GM18517 (cell line): ENCODE data around the gene ALDH5A1.

ENCODE experiments used
- ATAC-seq: cut with Tn5 transposase; IDR thresholded peaks from one replicate; pipeline ENCODE4 v1.9.1; 2021; ENCODE audit warnings: mild to moderate bottlenecking, moderate library complexity; ENCODE audit not compliant: unreplicated experiment

ALDH5A1 gene

DNA sequence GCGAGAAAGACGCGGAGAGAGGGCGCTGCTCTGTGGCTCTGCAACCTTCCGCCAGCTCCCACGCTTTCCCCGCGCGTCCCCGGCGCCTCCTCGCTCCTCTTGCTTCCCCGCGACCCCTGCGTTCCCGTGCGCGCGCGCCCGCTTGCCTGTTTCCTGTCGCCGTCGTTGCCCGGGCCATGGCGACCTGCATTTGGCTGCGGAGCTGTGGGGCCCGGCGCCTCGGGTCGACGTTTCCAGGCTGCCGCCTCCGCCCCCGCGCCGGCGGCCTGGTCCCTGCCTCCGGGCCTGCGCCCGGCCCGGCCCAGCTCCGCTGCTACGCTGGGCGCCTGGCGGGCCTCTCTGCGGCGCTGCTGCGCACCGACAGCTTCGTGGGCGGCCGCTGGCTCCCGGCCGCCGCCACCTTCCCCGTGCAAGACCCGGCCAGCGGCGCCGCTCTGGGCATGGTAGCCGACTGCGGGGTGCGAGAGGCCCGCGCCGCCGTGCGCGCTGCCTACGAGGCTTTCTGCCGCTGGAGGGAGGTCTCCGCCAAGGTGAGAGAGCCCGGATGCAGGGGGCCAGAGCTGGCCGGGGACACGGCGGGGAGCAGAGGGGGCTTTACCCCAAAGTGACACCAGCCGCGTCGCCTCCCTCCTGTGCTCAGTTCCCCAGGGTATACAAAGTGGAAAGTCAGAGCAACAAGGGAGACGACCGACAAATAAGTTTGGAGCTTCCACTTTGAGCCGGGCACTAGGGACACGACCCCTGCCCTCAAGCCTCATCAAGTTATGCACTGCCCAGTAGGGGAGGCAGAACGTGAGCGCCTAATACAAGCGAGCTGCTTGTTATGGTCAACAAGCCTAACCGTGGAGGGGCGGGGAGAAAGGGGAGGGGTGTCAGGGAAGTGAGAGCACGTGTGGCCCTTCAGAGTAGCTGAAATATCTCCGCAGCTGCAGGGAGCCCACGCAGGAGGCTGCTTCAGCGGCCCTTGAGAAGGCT, at the start of gene ALDH5A1:
TSS of gene ALDH5A1 (plus strand) at position 149 of the 975 bp plus-strand sequence. CDS start at position 177, 28 bp downstream.
- peak; percentile 67 for ATAC-seq

DNA sequence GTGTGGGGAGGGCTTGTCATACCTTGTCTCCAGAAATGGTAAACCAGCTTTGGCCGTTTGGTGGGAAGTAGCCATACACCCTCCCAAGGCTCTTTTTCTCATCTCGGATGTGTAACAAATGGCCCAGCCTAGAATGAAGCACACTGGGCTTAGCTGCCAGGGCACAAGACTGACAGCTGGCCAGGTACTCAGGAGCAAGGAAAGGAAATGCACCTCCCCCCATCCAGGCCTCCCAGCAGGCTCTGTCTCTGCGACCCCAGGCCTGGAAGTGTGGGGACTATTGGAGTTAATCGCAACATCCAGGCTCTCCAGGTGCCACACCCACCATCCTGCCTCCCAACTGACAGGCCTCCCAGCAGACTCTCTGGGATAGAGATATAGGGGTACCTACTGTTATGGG, 49.1 kb upstream of the ALDH5A1 start:
- no peak for ATAC-seq

DNA sequence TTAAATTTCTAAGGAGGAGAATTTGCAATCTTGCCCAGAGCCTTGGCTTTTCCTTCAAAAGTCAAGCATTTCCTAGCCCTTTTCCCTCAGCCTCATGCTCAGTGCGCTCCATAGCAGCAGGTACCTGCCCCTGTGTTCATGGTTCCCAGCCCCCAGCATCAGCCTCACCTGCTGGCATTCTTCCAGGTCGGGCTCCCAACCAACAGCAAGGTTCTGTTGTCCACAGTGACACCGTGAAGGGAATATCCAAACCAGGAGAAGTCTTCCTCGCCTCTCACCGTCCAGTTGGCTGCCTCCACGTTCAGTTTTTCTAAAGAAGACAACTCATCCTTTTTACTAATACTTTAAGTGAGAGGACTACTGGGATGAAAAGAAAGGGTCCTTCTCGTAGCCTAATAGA, 48.1 kb upstream of the ALDH5A1 start:
- no peak for ATAC-seq

DNA sequence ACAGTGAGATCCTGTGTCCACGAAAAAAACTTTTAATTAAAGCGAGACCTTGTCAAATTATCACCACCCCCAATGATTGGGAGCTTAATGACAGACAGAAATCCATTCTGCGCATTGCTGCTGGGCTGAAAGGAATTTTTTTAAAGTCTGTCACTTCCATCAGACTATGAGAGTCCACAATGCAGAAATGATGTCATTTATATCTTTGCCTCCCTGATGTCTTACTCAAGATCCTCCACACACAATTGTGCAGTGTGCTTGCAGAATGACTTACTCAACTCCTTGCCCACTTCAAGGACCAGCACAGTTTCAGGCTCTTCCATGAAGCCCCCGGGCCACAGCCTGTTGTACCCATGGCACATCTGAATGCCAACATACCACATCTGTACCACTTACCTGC, 46.4 kb upstream of the ALDH5A1 start:
- no peak for ATAC-seq

DNA sequence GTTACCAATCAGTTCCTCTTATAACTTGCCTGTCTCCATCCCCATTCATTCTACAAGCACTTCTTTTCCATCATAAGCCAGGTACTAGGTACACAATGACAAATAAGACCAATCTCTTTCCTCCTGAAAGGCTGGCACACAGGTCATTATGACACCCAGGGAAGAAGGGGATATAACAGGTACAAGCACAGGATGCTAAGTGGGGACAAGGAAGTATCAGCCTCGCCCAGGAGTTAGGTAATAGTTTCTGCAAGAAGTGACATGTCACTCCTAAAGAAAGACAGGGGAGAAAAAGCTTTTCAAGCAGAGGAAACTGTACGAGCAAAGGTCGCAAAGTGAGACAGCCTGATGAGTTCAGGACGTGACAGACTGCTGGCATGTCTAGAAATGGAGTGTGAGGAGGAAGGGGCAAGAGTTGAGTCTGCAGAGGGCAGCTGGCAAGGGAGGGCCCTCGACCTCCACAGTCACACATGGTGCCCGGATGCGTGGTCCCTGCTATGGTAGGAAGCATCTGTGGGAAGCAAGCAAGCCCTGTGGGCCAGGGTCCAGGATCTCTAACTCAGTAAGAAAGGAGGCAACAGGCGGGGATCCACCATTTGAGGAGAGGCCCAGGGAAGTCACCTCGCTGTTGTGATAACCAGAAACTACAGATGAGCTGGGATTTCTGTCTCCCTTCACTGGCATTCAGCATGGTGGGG, 45.8 kb upstream of the ALDH5A1 start:
- ATAC-seq, result no peak

DNA sequence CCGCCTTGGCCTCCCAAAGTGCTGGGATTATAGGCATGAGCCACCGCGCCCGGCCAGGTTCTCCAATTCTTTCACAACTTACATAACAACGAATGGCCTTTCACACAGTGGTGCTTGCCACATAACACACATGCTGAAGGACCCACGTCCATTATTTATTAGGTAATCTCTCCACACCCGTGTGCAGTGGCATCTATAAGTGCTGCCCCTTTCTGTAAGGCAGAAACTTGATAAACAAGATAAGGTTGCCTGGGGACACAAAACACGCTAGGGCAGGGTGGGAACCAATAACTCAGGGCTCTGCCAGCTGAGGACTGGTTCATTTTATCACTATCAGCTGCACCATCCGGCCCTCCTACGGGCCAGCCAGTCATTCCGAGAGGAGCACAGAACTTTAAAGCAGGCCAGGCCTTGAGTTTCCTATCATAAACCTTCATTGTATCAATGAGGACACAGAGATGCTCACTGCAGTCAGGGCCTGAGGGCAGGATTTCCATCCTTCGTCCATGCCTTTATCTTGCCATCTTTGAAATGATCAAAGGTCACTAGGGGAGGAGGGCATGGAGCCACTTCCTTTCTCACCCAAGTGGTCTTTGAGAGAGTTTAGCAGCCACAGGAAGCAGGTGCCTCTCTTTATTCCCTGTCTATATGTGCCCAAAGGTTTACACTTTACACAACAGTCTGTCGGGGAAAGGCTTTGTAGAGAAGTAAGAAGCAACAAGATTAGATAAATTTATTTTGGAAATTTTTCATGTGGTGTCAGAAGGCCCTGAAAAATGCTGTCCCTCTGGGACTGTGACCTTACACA, 43.0 kb upstream of the ALDH5A1 start:
- no peak for ATAC-seq

DNA sequence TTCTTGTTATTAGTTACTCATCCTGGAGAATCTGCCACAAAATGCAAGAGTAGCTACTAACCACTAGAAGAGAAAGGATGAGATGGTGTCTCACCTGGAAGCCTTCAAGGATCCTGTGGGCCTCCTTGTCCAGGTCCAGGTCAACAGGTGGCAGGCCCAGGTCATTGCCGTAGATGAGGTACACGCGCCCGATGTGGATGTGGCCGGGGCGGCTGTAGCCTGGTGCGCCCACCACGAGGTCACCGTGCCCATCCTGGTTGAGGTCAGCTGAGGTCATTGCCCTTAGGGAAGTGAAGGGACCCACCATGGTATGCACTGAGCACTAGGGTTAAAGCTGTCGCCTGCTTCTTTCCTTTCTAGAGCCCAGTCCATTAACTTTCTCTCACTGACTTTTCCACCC, 40.8 kb upstream of the ALDH5A1 start:
- no peak for ATAC-seq

DNA sequence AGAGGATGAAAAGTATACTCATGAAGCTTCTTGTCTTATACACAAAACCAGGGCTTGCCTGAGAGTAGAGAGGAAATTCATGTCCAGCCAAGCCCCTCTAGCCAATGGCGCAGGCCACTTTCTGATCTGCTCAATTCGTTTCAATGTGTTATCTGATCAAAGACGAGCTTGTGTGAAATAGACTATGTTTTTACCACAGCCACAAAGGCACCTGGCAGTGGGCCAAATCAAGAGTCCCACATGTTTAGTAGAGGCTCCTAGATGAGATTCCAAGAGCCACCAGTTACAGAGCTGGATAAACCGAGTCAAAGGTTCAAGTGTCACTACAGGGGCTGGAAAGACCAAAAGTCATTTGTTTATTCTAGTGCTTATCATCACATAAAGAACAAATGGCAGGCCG, 40.3 kb upstream of the ALDH5A1 start:
- no peak for ATAC-seq

DNA sequence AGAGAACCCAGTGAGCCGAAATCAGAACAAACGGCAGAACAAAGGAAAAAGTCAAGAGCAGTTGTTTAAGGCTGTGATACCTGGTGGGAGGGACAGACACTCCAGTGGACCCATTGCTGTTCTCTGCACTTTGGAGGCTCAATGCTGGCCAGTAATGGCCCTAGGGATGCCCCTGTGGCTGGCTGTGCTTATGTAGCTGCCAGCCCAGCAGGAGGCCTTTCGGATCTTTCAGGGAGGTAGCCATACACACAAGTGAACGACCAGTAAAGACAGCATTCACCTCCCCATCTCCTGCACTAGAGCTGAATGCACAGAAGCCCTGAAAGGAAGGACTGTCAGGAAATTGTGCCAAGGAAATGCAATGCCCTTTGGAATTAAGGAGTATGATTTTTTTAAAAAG, 39.7 kb upstream of the ALDH5A1 start:
- no peak for ATAC-seq

DNA sequence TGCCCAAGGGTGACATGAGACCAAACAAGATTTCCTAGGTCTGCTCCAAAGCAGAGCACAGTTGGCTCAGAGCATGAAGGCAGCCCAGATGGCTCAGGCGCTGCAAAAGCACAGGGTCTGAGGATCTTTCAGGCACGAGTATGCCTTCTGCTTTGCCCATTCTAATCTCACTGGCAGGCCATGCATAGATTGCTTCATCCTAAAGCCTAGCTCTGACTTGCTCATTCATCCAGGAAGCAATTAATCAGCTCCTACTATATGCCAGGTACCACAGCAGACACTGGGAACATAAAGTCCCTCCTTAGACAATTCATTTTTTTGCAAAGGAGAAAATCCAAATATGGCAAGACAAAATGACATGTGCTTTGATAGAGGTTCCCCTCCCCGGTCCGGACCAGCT, 36.6 kb upstream of the ALDH5A1 start:
- no peak for ATAC-seq

DNA sequence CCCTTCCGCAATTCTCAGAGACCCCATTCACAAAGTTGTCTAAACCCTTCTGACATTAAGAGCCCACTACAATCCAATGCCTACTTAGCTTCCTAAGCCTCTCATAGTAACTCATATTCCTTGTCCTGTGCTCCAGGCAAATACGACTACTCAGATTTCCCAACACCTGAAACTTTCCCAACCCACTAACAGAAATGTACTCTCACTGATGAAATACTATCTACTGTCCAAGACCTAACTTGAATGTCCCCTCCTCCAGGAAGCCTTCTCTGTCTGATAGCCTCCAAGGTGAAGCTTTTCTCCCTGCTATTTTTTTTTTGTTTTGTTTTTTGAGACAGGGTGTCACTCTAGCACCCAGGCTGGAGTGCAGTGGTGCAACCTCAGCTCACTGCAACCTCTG, 35.8 kb upstream of the ALDH5A1 start:
- no peak for ATAC-seq

DNA sequence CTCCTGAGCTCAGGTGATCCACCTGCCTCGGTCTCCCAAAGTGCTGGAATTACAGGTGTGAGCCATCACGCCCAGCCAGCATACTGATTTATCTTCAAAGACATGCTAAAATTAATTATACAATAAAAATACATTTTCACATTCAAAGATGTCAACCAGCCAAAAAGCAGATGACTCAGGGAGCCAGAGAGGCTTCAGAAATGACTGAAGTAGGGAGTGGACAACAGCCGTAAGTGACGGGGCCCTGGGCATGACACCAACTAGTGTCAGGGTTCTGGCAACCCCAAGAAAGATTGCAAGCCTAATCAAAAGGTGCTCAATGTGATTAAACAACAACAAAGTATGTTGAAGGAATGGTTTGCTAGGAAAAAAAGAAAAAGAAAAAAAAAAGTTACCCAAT, 33.8 kb upstream of the ALDH5A1 start:
- no peak for ATAC-seq

DNA sequence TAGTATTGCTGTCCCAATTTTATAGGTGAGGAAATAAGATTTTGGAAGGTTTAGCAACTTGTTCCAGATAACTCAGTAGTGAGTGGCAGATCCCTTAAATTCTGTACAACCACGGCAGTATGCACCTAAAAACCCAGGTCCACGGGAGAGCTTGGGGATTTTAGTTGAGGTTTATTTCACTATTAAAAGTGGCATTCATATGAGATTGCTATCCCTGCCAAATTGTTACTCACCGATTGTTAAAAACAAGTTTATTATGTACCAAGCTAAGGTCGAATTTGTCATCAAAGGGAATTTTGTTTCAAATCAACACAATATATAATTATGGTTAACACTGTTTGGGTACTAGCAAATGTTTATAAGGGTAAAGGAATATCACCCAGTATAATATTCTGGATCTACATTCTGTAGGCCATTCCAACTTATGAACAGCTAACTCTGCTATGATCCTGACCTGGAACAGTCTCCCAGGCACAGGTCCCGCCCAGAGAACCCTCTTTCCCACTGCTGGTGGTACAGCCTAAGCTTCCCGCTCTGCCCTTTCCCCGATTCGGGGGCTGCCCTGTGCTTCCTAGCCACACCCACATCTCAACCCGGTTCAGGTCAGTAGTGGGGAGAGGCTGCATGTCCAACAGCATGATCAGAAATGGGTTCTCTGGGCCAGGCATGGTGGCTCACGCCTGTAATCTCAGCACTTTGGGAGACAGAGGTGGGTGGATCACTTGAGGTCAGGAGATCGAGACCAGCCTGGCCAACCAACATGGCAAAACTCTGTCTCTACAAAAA, 30.3 kb upstream of the ALDH5A1 start:
- ATAC-seq, result no peak

DNA sequence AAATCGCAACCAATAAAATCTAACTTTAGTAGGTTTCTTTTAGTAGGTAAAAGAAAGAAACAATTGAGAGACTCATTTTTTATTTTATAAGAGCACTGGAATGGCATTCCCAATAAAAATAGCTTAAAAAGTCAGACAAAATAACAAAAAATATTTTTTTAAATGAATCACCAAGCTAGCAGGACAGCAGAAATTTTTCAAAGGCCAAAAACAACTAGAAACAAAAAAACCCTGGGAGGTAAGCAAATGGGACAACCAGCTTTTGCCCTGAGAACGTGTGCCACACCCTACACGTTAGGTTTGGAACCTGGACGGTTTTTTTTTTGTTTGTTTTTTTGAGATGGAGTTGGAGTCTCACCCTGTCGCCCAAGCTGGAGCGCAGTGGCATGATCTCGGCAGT, 25.0 kb upstream of the ALDH5A1 start:
- ATAC-seq, result no peak

DNA sequence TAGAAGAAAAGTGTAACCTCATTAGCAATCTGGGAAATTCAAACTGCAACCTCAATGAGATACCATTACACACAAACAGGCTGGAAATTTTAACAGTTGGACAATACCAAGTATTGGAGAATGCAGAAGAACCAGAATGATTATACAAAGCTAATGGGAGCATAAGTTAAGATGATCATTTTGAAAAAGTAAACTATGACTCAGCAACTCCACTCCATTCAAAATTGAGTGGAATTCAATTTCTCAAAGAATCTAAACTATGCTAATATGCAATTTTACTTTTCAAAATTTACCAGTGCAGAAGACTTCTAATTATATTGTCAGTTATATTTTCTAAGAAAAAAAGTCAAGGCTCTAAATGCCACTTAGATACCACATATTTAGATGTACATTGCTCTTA, 22.6 kb upstream of the ALDH5A1 start:
- no peak for ATAC-seq

DNA sequence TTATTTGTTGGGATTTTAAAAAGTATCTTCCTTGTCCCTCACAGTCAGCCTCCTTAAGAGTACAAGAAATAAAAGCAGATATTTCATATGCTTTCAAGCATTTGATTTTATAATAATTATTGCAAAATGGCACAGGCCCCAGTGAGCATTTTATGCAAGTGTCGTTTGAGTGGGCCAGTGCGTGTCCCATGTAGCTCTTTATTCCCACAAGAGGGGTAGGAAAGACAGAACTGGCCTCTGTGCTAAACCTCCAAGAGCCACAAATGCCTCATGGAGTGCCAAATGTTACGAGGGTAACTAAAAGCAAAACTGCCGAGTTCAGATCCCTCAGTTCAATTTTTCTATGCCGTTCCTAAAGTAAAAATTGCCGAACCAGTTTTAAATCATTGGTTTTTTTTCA, 18.1 kb upstream of the ALDH5A1 start:
- ATAC-seq, result no peak

DNA sequence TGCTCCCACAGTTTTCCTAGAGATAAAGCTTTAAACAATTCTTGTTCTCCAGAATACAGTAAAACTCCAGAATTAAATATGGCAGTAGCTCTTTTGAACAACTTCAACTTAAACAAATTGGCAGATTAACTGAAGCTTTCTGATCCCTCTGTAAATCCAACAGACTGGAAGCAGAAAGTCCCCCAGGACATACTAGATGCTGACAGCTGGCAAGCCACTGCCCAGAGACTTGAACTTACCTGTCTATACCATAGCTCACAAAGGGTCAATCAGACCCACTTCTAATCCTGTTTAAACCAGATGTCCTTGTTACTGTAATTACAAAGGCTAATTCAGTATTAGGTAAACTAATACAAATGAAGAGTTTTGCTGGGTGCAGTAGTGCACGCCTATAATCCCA, 17.7 kb upstream of the ALDH5A1 start:
- no peak for ATAC-seq

DNA sequence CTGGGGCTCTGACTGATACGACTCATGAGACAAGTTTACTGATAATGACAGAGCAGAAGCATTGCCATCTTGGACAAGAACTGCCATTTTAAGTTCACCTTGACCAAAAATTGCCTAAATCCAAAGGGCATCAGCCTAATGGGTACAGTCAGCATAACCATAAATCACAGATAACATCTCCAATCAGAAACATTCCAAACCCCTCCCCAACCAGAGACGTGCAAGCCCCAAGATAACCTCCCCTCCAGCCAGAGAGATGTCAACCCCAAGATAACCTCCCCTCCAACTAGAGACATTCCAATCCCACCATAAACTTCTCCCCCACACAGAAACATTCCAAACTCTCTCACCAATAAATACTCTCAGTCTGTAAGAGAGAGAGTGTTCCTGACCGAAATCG, 15.9 kb upstream of the ALDH5A1 start:
- no peak for ATAC-seq

DNA sequence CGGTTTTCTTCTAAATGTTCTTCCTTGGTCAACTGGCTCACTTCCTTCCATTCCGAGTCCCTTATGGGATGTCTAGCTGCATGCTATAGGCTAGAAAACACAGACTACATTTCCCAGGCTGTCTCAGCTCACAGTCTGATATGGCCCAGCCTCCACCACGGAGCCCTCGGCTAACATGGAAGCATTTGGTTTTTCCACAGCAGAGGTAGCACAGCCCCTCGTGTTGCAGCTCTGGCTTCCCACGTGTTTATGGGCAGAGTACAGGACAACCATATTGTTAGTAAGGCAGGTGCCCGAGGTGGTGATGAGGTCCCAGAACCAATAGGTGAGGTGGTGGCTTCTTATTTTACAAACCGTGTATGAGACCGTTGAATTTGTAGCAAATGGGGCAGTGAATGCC, 14.1 kb upstream of the ALDH5A1 start:
- no peak for ATAC-seq

DNA sequence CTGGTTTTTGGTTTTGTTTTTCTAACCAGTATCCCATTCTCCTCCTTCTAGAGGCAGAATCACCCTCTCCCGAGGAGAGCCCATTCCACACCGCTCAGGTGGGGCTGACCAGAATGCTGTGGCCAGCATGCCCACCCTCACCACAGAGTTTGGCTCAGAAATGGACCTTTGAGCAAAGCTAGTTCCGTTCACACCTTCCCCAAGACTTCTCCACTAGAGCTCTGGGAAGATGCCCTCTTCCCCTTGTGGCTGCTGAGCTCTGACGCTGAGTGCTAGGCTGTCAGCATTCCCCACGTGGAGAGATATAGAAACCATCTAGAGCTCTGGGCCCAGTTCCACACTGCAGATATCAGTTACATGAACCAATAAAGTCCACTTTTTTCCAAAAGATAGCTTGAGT, 13.3 kb upstream of the ALDH5A1 start:
- no peak for ATAC-seq
